ENCODE results near the gene ABCA12. TPM values are rescaled to one million over a fixed set of nuclear protein-coding genes. Genes with fewer than 3 reads are reported as not detected.

Gene ABCA12
- total and polyA plus RNA-seq, 2 of the 13 experiments (the other 11 are each of a cell fraction or from before 2014, with no cell fraction given), result 0.02 to 0.07 TPM

DNA sequence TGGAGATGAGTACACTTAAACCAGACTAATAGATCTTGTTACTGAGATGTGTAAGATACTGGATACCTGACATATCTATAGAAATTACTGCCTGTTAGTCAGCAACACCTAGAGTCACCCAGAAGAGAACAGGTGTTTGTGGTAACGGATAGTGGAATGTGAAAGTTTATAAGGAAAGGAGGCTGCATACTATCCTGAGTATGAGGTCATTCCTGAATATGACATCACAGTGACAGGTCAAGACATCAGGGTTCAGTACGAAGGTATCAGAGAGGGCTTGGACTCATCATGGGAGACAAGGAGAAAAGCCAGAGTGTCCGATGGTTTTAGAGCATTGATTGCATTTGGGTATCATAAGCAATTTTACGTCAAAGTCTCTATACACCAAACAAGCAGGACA lies 55.3 kb downstream of the ABCA12 start:
- H3K4me3 ChIP-seq (replicated peaks in 1 of 3; ENCODE audit: insufficient read depth in 1 of 3, low read depth in 2 of 3, low read length in 3 of 3), result no peak overlapping the region
- ATAC-seq (no peak), FAIRE-seq (no peak), DNase-seq (ENCODE audit: low spot score) (no peak)
- no TSS peak for BruUV-seq (replicated peaks)
- H2AFZ ChIP-seq (ENCODE audit: low read length), result no peak overlapping the region
- POLR2A ChIA-PET, result no interaction called here
- H3K79me2 ChIP-seq (ENCODE audit: insufficient read depth, low read length), result no peaks in the 10 kb centered on the region
- H3K36me3 ChIP-seq (replicated peaks in 1 of 2; ENCODE audit: control insufficient read depth in 1 of 2, insufficient read depth in 2 of 2, low read length in 2 of 2), result no peaks in the 10 kb centered on the region
- TF ChIP-seq BHLHE40 (IDR thresholded peaks at IDR 0.05; ENCODE audit: low read length) (no peak), CREB1 (IDR thresholded peaks at IDR 0.05) (peak; percentile 81), CREB1 (CRISPR knock-in tag; IDR thresholded peaks at IDR 0.05) (no peak), NPAS2 (CRISPR knock-in tag; IDR thresholded peaks at IDR 0.05; ENCODE audit: borderline replicate concordance) (no peak), ATF7 (IDR thresholded peaks at IDR 0.05) (peak; percentile 86), ATF7 (CRISPR knock-in tag; IDR thresholded peaks at IDR 0.05) (no peak)
- H3K9me3 ChIP-seq (ENCODE audit: low read length), result no peaks in the 10 kb centered on the region
- intact Hi-C loops (cut with micrococcal nuclease; ENCODE audit: unreplicated experiment) (no loop called here), in situ Hi-C loops (cut with HindIII; ENCODE audit: extremely low pct_ligation_motif_present, low pct_unique_long_range_greater_than_20kb) (no loop called here)
- H3K27me3 ChIP-seq (ENCODE audit: control insufficient read depth in 1 of 2, insufficient read depth in 2 of 2, low read length in 2 of 2), result no peaks in the 10 kb centered on the region
- H3K9ac ChIP-seq (ENCODE audit: insufficient read depth, low read depth, low read length), result no peak overlapping the region
- CTCF ChIA-PET (ENCODE audit: low intra/inter-chr PET ratio, low total read pairs), result no interaction called here
- H3K4me1 ChIP-seq (ENCODE audit: insufficient read depth, low read length), result no peaks in the 10 kb centered on the region
- H3K27ac ChIP-seq (ENCODE audit: extremely low read length, insufficient read depth, low read length), result no peak overlapping the region
- 11% methylated on average over 4 of the region's 4 CpGs for WGBS (ENCODE audit: low lambda C conversion rate)
- no peak overlapping the region for H3K4me2 ChIP-seq (ENCODE audit: low read depth, low read length)
- no peaks in the 10 kb centered on the region for H4K20me1 ChIP-seq (ENCODE audit: insufficient read depth, low read length)

GRCh38 chr2:215082446-215082845 lies 56.0 kb downstream of the ABCA12 start:
- no peak for ATAC-seq
- CTCF ChIA-PET (ENCODE audit: low intra/inter-chr PET ratio, low total read pairs), result no interaction called here
- H4K20me1 ChIP-seq (ENCODE audit: insufficient read depth, low read length), result no peaks in the 10 kb centered on the region
- no peaks in the 10 kb centered on the region for H3K9me3 ChIP-seq (ENCODE audit: low read length)
- no peaks in the 10 kb centered on the region for H3K4me1 ChIP-seq (ENCODE audit: insufficient read depth, low read length)
- POLR2A ChIA-PET, result no interaction called here
- H2AFZ ChIP-seq (ENCODE audit: low read length), result no peak overlapping the region
- no peak overlapping the region for H3K9ac ChIP-seq (ENCODE audit: insufficient read depth, low read depth, low read length)
- no peak for DNase-seq (ENCODE audit: low spot score)
- no peak overlapping the region for H3K4me3 ChIP-seq (replicated peaks in 1 of 3; ENCODE audit: insufficient read depth in 1 of 3, low read depth in 2 of 3, low read length in 3 of 3)
- H3K27ac ChIP-seq (ENCODE audit: extremely low read length, insufficient read depth, low read length), result no peak overlapping the region
- no peaks in the 10 kb centered on the region for H3K27me3 ChIP-seq (ENCODE audit: control insufficient read depth in 1 of 2, insufficient read depth in 2 of 2, low read length in 2 of 2)
- no peaks in the 10 kb centered on the region for H3K36me3 ChIP-seq (replicated peaks in 1 of 2; ENCODE audit: control insufficient read depth in 1 of 2, insufficient read depth in 2 of 2, low read length in 2 of 2)
- H3K79me2 ChIP-seq (ENCODE audit: insufficient read depth, low read length), result no peaks in the 10 kb centered on the region
- no peak overlapping the region for H3K4me2 ChIP-seq (ENCODE audit: low read depth, low read length)
- in situ Hi-C loops (cut with HindIII; ENCODE audit: extremely low pct_ligation_motif_present, low pct_unique_long_range_greater_than_20kb) (no loop called here), intact Hi-C loops (cut with micrococcal nuclease; ENCODE audit: unreplicated experiment) (no loop called here)
- FAIRE-seq, result no peak
- no TSS peak for BruUV-seq (replicated peaks)
- no peak for TF ChIP-seq ZNF713 (CRISPR knock-in tag; IDR thresholded peaks at IDR 0.05)
- TF ChIP-seq ZNF710 (CRISPR knock-in tag; IDR thresholded peaks at IDR 0.05; ENCODE audit: borderline replicate concordance), result no peak
- TF ChIP-seq SCMH1 (CRISPR knock-in tag; IDR thresholded peaks at IDR 0.05; ENCODE audit: borderline replicate concordance), result no peak
- TF ChIP-seq SMC3 (IDR thresholded peaks at IDR 0.05; ENCODE audit: low read length), result no peak
- TF ChIP-seq, protein P1, sequence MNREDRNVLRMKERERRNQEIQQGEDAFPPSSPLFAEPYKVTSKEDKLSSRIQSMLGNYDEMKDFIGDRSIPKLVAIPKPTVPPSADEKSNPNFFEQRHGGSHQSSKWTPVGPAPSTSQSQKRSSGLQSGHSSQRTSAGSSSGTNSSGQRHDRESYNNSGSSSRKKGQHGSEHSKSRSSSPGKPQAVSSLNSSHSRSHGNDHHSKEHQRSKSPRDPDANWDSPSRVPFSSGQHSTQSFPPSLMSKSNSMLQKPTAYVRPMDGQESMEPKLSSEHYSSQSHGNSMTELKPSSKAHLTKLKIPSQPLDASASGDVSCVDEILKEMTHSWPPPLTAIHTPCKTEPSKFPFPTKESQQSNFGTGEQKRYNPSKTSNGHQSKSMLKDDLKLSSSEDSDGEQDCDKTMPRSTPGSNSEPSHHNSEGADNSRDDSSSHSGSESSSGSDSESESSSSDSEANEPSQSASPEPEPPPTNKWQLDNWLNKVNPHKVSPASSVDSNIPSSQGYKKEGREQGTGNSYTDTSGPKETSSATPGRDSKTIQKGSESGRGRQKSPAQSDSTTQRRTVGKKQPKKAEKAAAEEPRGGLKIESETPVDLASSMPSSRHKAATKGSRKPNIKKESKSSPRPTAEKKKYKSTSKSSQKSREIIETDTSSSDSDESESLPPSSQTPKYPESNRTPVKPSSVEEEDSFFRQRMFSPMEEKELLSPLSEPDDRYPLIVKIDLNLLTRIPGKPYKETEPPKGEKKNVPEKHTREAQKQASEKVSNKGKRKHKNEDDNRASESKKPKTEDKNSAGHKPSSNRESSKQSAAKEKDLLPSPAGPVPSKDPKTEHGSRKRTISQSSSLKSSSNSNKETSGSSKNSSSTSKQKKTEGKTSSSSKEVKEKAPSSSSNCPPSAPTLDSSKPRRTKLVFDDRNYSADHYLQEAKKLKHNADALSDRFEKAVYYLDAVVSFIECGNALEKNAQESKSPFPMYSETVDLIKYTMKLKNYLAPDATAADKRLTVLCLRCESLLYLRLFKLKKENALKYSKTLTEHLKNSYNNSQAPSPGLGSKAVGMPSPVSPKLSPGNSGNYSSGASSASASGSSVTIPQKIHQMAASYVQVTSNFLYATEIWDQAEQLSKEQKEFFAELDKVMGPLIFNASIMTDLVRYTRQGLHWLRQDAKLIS (CRISPR knock-in tag; IDR thresholded peaks at IDR 0.05), result no peak
- no peak for TF ChIP-seq ZNF777 (CRISPR knock-in tag; IDR thresholded peaks at IDR 0.05)
- no peak for TF ChIP-seq GPN1 (CRISPR knock-in tag; IDR thresholded peaks at IDR 0.05; ENCODE audit: borderline replicate concordance)

All from HepG2 (cell line).